22Rv1 (cell line): Measurements from ENCODE around the gene C1RL.

Source experiments
- H3K27ac ChIP-seq: fragments of 450-650 bp; 2 replicates; pipeline ENCODE4 v1.5.1; 2017
- ZFX ChIP-seq: fragments of 450-650 bp; IDR thresholded peaks from 2 replicates; pipeline ENCODE4 v1.6.1; 2017; ENCODE audit warnings: antibody characterized with exemption, borderline replicate concordance
- TF ChIP-seq, protein P1 (sequence below): fragments of 450-650 bp; IDR thresholded peaks from 2 replicates; pipeline ENCODE4 v1.5.1; 2017; ENCODE audit warnings: mild to moderate bottlenecking

Gene C1RL

DNA sequence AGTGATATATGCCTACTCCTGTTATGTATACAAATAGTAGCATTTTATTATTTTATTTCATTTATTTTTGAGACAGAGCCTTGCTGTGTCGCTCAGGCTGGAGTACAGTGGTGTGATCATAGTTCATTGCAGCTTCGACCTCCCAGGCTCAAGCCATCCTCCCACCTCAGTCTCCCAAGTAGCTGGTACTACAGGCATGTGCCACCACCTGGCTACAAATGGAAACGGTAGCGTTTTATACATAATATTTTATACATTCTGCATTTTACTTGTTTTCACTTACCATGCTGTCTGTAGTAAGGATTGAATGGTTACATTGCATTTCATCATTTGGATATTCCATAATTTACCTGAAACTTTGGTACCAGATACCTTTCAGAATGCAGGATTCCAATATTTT lies 30.9 kb downstream of the C1RL start:
- H3K27ac ChIP-seq, result no peak overlapping the region
- no peak for TF ChIP-seq ZFX
- TF ChIP-seq, protein P1, sequence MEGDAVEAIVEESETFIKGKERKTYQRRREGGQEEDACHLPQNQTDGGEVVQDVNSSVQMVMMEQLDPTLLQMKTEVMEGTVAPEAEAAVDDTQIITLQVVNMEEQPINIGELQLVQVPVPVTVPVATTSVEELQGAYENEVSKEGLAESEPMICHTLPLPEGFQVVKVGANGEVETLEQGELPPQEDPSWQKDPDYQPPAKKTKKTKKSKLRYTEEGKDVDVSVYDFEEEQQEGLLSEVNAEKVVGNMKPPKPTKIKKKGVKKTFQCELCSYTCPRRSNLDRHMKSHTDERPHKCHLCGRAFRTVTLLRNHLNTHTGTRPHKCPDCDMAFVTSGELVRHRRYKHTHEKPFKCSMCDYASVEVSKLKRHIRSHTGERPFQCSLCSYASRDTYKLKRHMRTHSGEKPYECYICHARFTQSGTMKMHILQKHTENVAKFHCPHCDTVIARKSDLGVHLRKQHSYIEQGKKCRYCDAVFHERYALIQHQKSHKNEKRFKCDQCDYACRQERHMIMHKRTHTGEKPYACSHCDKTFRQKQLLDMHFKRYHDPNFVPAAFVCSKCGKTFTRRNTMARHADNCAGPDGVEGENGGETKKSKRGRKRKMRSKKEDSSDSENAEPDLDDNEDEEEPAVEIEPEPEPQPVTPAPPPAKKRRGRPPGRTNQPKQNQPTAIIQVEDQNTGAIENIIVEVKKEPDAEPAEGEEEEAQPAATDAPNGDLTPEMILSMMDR, result no peak; the same call in 1 of the 2 replicates

DNA sequence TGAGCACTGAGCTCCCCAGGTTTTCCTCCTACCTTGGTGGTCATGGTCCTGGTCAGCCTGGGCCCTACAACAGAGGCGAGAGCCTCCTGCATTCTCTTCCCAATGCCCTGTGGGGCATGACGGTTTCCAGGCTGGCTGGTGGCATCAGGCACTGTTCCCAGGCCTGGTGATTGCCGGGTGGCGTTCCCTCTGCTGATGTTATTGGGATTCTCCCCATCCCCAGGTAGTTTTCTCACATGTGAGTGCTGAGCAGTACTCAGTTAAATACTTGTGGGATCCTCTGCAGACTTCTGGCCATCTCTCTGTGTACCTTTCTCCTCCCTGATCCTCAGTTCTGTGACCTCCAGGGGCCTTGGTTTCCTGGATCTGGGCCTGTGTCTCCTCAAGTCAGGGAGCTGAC lies 32.5 kb downstream of the C1RL start:
- TF ChIP-seq, protein P1, result no peak
- TF ChIP-seq ZFX, result no peak
- H3K27ac ChIP-seq, result no peak overlapping the region

DNA sequence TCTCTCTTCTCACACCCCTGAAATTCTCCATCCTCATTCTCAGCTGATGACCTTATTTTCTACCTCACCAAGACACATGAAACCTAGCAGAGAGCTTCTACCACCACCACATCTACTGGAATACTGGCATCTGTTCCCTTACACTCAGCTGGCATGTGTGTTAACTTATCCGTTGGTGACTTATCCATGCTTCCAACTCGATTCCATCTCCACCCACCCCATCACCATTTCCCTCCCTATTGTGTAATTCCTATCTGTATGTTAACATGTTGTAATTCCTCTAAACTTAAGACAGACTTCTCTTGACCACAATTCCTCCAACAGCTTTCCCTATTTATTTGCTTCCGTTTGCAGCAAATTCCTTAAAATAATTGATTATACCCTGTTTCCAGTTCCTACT lies 33.1 kb downstream of the C1RL start:
- H3K27ac ChIP-seq, result no peak overlapping the region
- TF ChIP-seq, protein P1, result no peak
- TF ChIP-seq ZFX, result no peak

DNA sequence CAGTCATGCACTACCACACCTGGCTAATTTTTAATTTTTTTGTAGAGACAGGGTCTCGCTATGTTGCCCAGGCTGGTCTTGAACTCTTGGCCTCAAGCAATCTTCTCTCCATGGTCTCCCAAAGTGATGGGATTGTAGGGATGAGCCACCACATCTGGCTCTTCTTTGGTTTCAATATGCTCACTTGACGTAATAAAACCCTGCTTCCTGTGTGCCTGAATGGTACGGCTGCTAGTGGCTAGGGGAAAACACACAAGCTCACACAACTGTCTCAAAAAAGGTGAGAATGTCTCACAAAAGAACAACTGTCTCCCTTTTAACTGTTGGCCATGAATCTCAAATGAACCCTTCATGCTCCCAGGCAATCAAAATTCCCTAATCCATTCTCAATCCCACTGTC lies 33.5 kb downstream of the C1RL start:
- no peak for TF ChIP-seq ZFX
- TF ChIP-seq, protein P1, result no peak
- no peak overlapping the region for H3K27ac ChIP-seq

DNA sequence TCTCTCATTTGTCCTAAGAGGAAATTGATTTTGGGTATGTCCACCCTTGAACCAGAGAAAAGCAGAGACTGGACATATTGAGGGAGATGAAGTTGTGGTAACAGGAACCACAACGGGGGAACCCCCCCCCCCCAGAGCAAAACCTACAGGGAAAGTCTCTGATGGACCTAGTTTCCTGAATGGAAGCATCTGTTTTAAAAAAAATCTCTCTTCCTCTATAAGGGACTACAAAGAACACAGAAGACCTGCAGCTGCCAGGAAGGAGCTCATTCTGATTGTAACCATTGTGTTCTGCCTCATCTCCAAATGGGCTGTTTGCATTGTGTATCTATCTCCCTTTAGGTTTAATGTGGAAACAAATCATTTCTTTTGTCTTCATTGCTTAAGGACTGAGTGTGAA lies 35.1 kb downstream of the C1RL start:
- no peak overlapping the region for H3K27ac ChIP-seq
- TF ChIP-seq ZFX, result no peak
- TF ChIP-seq, protein P1, result no peak

DNA sequence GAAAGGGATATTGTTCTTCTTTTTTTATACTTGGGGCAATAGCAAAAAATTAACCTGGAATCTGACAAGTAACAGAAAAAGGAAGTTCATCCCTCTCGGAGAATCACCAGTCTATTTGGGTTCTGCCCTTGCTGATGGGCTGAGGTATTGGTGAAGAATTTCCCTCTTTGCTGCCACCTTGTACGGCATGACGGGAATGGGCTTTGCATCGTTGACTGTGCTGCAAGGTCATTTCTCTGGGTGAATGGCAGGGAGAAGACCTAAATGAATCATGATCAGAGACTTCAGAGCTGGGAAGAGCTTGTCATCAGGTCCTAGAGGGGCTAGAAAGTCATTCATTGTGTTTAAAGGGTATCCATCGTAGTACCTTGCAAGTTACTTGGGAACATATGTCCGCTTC lies 36.5 kb downstream of the C1RL start:
- H3K27ac ChIP-seq, result no peak overlapping the region
- TF ChIP-seq, protein P1, result no peak
- no peak for TF ChIP-seq ZFX

DNA sequence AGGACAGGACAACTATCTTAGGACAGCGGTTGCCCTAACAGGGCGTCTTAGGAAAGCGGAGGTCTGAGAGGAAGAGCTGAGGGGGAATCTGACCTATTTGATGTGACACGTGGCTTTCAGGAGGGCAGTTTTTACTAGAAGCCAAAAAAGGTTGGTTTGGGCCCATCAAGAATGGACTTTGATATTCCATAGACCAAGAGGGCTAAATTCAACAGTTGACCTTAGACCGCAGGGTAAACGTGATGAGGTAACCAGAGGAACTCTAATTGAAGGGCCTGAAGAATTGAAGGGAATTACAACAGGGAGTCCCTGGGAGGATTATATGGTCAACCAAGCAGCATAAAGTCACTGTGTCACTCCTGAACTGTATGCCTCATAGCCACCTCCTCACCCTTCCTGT lies 37.0 kb downstream of the C1RL start:
- H3K27ac ChIP-seq, result no peak overlapping the region
- TF ChIP-seq ZFX, result no peak
- TF ChIP-seq, protein P1, result no peak
